Progenitor cell of endocrine pancreas (in vitro differentiated cells): ENCODE results near the gene SUPT20HL1. TPM values are rescaled to one million over a fixed set of nuclear protein-coding genes. Genes with fewer than 3 reads are reported as not detected.

Experiments
- DNase-seq: peaks from one replicate; pipeline ENCODE4 v3.0.0; 2021; ENCODE audit warnings: low spot score; ENCODE audit not compliant: unreplicated experiment
- H3K27ac Mint-ChIP-seq: 2 replicates; pipeline ENCODE4 v1.8.0; 2021; ENCODE audit warnings: mild to moderate bottlenecking, moderate library complexity, mixed read lengths
- H3K27me3 Mint-ChIP-seq: 2 replicates; pipeline ENCODE4 v1.8.0; 2021; ENCODE audit warnings: mixed read lengths
- H3K36me3 Mint-ChIP-seq: 2 replicates; pipeline ENCODE4 v1.8.0; 2022; ENCODE audit warnings: mixed read lengths; ENCODE audit not compliant: insufficient read depth
- H3K4me1 Mint-ChIP-seq: 2 replicates; pipeline ENCODE4 v1.8.0; 2021; ENCODE audit warnings: low read depth, mixed read lengths
- H3K4me3 Mint-ChIP-seq: 2 replicates; pipeline ENCODE4 v1.8.0; 2021; ENCODE audit warnings: low read depth, mild to moderate bottlenecking, moderate library complexity, mixed read lengths
- H3K9me3 Mint-ChIP-seq: 2 replicates; pipeline ENCODE4 v1.8.0; 2021; ENCODE audit warnings: low read depth, mixed read lengths
- total RNA-seq: library from RNA; stranded (reverse); gene quantifications from 2 replicates; pipeline ENCODE4 v1.2.1, GENCODE V29; 2021
- TF ChIP-seq, protein P1 (sequence below): fragments of 200-600 bp; sonication (generic); IDR thresholded peaks from one replicate; pipeline ENCODE4 v1.5.0; 2021; ENCODE audit warnings: antibody characterized with exemption, mild to moderate bottlenecking; ENCODE audit not compliant: unreplicated experiment

SUPT20HL1 gene
- total RNA-seq, 1 donor from 2014 or later, result not detected

DNA sequence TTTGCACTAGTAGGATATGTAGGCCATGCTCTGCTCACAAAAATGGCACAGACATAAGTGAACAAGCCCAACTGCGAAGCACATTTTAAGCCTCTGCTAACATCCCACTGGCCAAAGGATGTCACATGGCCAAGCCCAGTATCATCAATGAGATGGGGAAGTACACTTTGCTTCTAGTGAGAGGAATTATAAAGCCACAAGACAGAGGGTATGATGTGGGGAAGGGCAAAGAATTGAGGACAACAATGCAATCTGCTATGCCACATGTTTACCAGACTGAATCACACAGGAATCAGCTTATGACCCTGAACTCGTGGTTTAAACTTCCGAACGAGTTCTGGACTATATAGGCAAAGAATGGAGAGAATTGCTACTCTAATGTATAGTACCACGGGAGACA lies 39.1 kb downstream of the SUPT20HL1 start:
- H3K4me1 Mint-ChIP-seq, result no peaks in the 10 kb centered on the region
- H3K9me3 Mint-ChIP-seq, result no peaks in the 10 kb centered on the region
- DNase-seq, result no peak
- H3K4me3 Mint-ChIP-seq, result no peak overlapping the region
- no peaks in the 10 kb centered on the region for H3K36me3 Mint-ChIP-seq
- H3K27me3 Mint-ChIP-seq, result peaks cover 16% of the 10 kb centered on the region
- no peak overlapping the region for H3K27ac Mint-ChIP-seq
- TF ChIP-seq, protein P1, sequence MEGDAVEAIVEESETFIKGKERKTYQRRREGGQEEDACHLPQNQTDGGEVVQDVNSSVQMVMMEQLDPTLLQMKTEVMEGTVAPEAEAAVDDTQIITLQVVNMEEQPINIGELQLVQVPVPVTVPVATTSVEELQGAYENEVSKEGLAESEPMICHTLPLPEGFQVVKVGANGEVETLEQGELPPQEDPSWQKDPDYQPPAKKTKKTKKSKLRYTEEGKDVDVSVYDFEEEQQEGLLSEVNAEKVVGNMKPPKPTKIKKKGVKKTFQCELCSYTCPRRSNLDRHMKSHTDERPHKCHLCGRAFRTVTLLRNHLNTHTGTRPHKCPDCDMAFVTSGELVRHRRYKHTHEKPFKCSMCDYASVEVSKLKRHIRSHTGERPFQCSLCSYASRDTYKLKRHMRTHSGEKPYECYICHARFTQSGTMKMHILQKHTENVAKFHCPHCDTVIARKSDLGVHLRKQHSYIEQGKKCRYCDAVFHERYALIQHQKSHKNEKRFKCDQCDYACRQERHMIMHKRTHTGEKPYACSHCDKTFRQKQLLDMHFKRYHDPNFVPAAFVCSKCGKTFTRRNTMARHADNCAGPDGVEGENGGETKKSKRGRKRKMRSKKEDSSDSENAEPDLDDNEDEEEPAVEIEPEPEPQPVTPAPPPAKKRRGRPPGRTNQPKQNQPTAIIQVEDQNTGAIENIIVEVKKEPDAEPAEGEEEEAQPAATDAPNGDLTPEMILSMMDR, result no peak

DNA sequence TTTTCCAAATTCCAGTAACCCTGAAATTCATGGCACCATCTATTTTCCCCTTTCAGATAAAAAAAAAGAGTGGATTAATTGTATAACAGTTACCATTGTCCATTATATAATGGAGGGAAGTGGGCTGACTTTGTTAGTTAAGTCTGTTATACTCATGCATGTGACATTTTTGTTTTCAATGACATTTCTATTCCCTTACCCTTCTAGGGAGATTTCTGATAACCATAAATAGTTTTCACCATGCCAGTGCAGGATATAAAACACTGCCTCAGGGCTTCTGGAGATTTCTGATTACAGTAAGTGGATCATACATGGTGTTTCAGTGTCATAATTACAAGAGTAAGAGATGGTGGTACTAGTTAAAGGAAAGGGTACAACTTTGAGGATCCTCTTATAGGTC lies 45.5 kb downstream of the SUPT20HL1 start:
- Mint-ChIP-seq H3K9me3 (no peaks in the 10 kb centered on the region), H3K27me3 (no peaks in the 10 kb centered on the region), H3K4me3 (no peak overlapping the region), H3K4me1 (peaks cover 11% of the 10 kb centered on the region), H3K36me3 (no peaks in the 10 kb centered on the region), H3K27ac (no peak overlapping the region)
- no peak for DNase-seq
- TF ChIP-seq, protein P1, result no peak

Other genes starting within 250 kb of the SUPT20HL1 start
- gene ZFX, start 210.9 kb upstream of the SUPT20HL1 start, total RNA-seq, result 113 and 116 TPM in 2 replicates
- not detected in 2 replicates for gene SUPT20HL2, start 46.6 kb upstream of the SUPT20HL1 start, total RNA-seq
- gene PDK3, start 104.6 kb downstream of the SUPT20HL1 start, total RNA-seq, result 43.7 and 45.4 TPM in 2 replicates